Endothelial cell of umbilical vein (primary cell): ENCODE measurements around the gene SLC7A10. TPM values are rescaled to one million over a fixed set of nuclear protein-coding genes. Genes with fewer than 3 reads are reported as not detected.
"Not testable (repeated sequence)": the region's sequence is repeated elsewhere in the genome, so short reads cannot be mapped to it uniquely, and the experiment has no call there.

Experiments used
- BruUV-seq: library from RNA; stranded (reverse); fragments of 400-500 nt; replicated peaks from 2 replicates; lab custom pipeline; 2021; lab: Mats Ljungman, UMichigan
- CTCF ChIA-PET: fragments of 300-600, 350-600 bp; sonication (Branson Sonifier 250); formaldehyde crosslinking; loops from one replicate; lab custom pipeline; 2021; ENCODE audit warnings: antibody characterized with exemption, inconsistent platforms; lab: Charles Lee
- POLR2A ChIA-PET: fragments of 300-600, 350-600 bp; sonication (Branson Sonifier 250); formaldehyde crosslinking; loops from one replicate; lab custom pipeline; 2021; ENCODE audit warnings: antibody characterized with exemption, inconsistent platforms; lab: Charles Lee
- DNase-seq: peaks from one replicate; pipeline ENCODE4 v3.0.0-alpha.2; 2011; ENCODE audit warnings: low read depth, low spot score
- FAIRE-seq: peaks from 2 replicates; lab custom pipeline; 2011; peaks lifted over from hg19 to GRCh38; lab: Jason Lieb, UNC
- H2AFZ ChIP-seq: 2 replicates; pipeline ENCODE4 v1.6.0; 2012; ENCODE audit warnings: low read depth, low read length, control low read depth, inconsistent platforms
- H3K27ac ChIP-seq: 2 replicates; pipeline ENCODE4 v1.5.1; 2011; ENCODE audit warnings: low read depth, mild to moderate bottlenecking, control low read depth, low read length, moderate library complexity; ENCODE audit not compliant: insufficient read depth
- H3K27me3 ChIP-seq, 2 experiments: 2 replicates each; pipeline versions ENCODE4 v1.6.0 to v1.6.1; 2011; ENCODE audit warnings: low read length in 2 of 2, mixed read lengths in 1 of 2; ENCODE audit not compliant: control insufficient read depth in 2 of 2, insufficient read depth in 2 of 2
- H3K36me3 ChIP-seq, 2 experiments: 2 replicates in 1 of 2; 3 replicates in 1 of 2; pipeline ENCODE4 v1.5.1; 2011; ENCODE audit warnings: low read length in 2 of 2, mild to moderate bottlenecking in 1 of 2, moderate library complexity in 1 of 2; ENCODE audit not compliant: control insufficient read depth in 2 of 2, insufficient read depth in 2 of 2; ENCODE audit errors: extremely low read depth in 1 of 2
- H3K4me1 ChIP-seq: 3 replicates; pipeline ENCODE4 v1.5.1; 2011; ENCODE audit warnings: mild to moderate bottlenecking, low read length; ENCODE audit not compliant: control insufficient read depth, insufficient read depth; ENCODE audit errors: extremely low read depth
- H3K4me2 ChIP-seq: 2 replicates; pipeline ENCODE4 v1.6.1; 2011; ENCODE audit warnings: low read length, control low read depth, mixed read lengths; ENCODE audit not compliant: insufficient read depth
- H3K4me3 ChIP-seq, 3 experiments: fragments of 200-600 bp in 1 of 3; sonication (generic), shearing (Covaris generic) in 1 of 3; replicated peaks in 1 of 3; 2 replicates each; pipeline ENCODE4 v1.5.1; 2011 to 2016; ENCODE audit warnings: control low read depth in 3 of 3, low read length in 3 of 3, mild to moderate bottlenecking in 2 of 3, inconsistent platforms in 1 of 3, low read depth in 1 of 3, moderate library complexity in 1 of 3; ENCODE audit not compliant: insufficient read depth in 1 of 3
- H3K79me2 ChIP-seq: 2 replicates; pipeline ENCODE4 v1.6.0; 2012; ENCODE audit warnings: low read length, inconsistent platforms; ENCODE audit not compliant: control insufficient read depth, insufficient read depth
- H3K9ac ChIP-seq: replicated peaks from 2 replicates; pipeline ENCODE3; 2011; ENCODE audit warnings: low read length, control low read depth; ENCODE audit not compliant: insufficient read depth; ENCODE audit errors: extremely low read depth
- H3K9me1 ChIP-seq: replicated peaks from 3 replicates; pipeline ENCODE4 v1.6.0; 2011; ENCODE audit warnings: mild to moderate bottlenecking, low read length; ENCODE audit not compliant: control insufficient read depth, insufficient read depth; ENCODE audit errors: extremely low read depth
- H3K9me3 ChIP-seq: replicated peaks from 2 replicates; pipeline ENCODE4 v1.5.1; 2012; ENCODE audit warnings: low read length, inconsistent platforms; ENCODE audit not compliant: control insufficient read depth, insufficient read depth
- H4K20me1 ChIP-seq: replicated peaks from 2 replicates; pipeline ENCODE3; 2011; ENCODE audit warnings: mild to moderate bottlenecking, low read length; ENCODE audit not compliant: control insufficient read depth, insufficient read depth; ENCODE audit errors: extremely low read depth
- EZH2 ChIP-seq: IDR thresholded peaks from 2 replicates; pipeline ENCODE4 v1.6.1; 2012; ENCODE audit warnings: borderline replicate concordance, low read depth, mild to moderate bottlenecking, moderate library complexity, low read length, inconsistent platforms; ENCODE audit not compliant: severe bottlenecking
- FOS ChIP-seq: IDR thresholded peaks from 2 replicates; pipeline ENCODE4 v1.6.1; 2011; ENCODE audit warnings: mild to moderate bottlenecking, low read length, moderate library complexity, borderline replicate concordance; ENCODE audit not compliant: insufficient read depth
- GATA2 ChIP-seq: IDR thresholded peaks from 2 replicates; pipeline ENCODE4 v1.7.0; 2011; ENCODE audit warnings: low read depth, mild to moderate bottlenecking, moderate library complexity, mixed read lengths, low read length; ENCODE audit not compliant: insufficient read length, insufficient read depth
- JUN ChIP-seq: IDR thresholded peaks from 2 replicates; pipeline ENCODE4 v1.6.1; 2011; ENCODE audit warnings: borderline replicate concordance, low read depth; ENCODE audit not compliant: insufficient read length, insufficient read depth
- MAX ChIP-seq: IDR thresholded peaks from 2 replicates; pipeline ENCODE4 v1.6.1; 2011; ENCODE audit not compliant: insufficient read depth, insufficient read length
- MYC ChIP-seq: IDR thresholded peaks from one replicate; pipeline ENCODE4 v1.6.1; 2011; ENCODE audit warnings: mild to moderate bottlenecking, low read depth, low read length
- POLR2A ChIP-seq: IDR thresholded peaks from 2 replicates; pipeline ENCODE4 v1.6.1; 2012; ENCODE audit warnings: low read depth, mild to moderate bottlenecking, control low read depth, low read length
- dilution Hi-C: fragments of 300-500 bp; cut with MboI; formaldehyde crosslinking; loops from one replicate; pipeline ENCODE4 v1.15.0; 2019; ENCODE audit warnings: low sequenced_read_pairs; ENCODE audit not compliant: extremely low pct_ligation_motif_present
- intact Hi-C: fragments of 100-400 bp; cut with micrococcal nuclease; formaldehyde crosslinking; loops from one replicate; pipeline ENCODE4 v1.10.0; 2022
- polyA plus RNA-seq, 4 experiments: library from polyadenylated mRNA; depleted of rRNA in 3 of 4; stranded (reverse) in 3 of 4; unstranded in 1 of 4; fragments of >200 nt; gene quantifications; 2 replicates each; pipeline versions ENCODE4 v1.2.1 to v1.2.3, GENCODE V29; 2011 to 2012; ENCODE audit warnings: missing spikeins in 1 of 4
- total RNA-seq: library from RNA; stranded (reverse); gene quantifications from 2 replicates; pipeline ENCODE4 v1.2.3, GENCODE V29; 2021
- TF ChIP-seq, protein P1 (sequence below), 2 donors: IDR thresholded peaks; 1 replicate in 1 of 2; 2 replicates in 1 of 2; pipeline ENCODE4 v1.5.1; 2011; ENCODE audit warnings: low read length in 2 of 2, mild to moderate bottlenecking in 2 of 2, moderate library complexity in 2 of 2, control low read depth in 1 of 2, inconsistent platforms in 1 of 2, low read depth in 1 of 2; ENCODE audit not compliant: insufficient read depth in 1 of 2; ENCODE audit errors: extremely low read depth in 1 of 2

The SLC7A10 gene
- total and polyA plus RNA-seq, 2 donors (not counting 3 experiments of a cell fraction or from before 2014, with no cell fraction given), result not detected

DNA sequence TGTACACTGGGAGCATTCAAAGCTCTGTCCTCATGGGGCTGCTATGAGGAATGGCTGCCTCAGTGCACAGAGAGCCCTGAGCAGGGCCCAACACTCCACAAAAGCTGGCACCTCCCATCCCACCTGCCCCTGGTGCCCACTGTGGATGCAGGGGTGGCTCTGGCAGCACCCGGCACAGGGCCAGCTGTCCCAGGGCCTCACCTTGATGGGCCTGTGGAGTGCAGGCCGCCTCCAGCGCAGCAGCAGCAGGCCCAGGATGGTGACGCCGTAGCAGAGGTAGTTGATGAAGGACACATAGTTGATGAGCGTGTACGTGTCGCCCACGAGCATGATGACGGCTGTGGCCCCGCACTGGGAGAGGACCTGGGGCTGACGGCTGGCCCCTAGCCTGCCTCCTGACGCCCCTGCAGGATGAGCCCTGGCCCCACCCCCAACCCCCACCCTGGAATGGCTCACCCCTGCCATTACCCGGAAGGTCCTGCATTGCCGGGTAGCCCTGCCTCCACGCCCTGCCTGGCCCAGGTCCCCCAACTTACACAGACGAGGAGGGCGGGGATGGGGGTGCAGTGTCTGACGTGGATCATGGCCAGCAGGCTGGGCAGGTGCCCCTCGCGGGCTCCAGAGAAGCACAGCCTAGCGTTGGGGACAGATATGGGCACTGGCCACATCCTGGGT is 15.2 kb downstream of the SLC7A10 start:
- BruUV-seq, result no TSS peak
- Histone ChIP-seq H3K4me3 (no peak overlapping the region), H3K4me2 (no peak overlapping the region), H3K9ac (no peak overlapping the region), H3K9me3 (no peaks in the 10 kb centered on the region), H3K27ac (no peak overlapping the region), H3K36me3 (no peaks in the 10 kb centered on the region), H2AFZ (no peak overlapping the region), H3K27me3 (no peaks in the 10 kb centered on the region), H3K79me2 (no peaks in the 10 kb centered on the region), H3K9me1 (no peaks in the 10 kb centered on the region), H4K20me1 (no peaks in the 10 kb centered on the region), H3K4me1 (no peaks in the 10 kb centered on the region)
- no peak for TF ChIP-seq MAX
- no peak for TF ChIP-seq EZH2
- no peak for TF ChIP-seq FOS
- TF ChIP-seq GATA2, result no peak
- TF ChIP-seq, protein P1, sequence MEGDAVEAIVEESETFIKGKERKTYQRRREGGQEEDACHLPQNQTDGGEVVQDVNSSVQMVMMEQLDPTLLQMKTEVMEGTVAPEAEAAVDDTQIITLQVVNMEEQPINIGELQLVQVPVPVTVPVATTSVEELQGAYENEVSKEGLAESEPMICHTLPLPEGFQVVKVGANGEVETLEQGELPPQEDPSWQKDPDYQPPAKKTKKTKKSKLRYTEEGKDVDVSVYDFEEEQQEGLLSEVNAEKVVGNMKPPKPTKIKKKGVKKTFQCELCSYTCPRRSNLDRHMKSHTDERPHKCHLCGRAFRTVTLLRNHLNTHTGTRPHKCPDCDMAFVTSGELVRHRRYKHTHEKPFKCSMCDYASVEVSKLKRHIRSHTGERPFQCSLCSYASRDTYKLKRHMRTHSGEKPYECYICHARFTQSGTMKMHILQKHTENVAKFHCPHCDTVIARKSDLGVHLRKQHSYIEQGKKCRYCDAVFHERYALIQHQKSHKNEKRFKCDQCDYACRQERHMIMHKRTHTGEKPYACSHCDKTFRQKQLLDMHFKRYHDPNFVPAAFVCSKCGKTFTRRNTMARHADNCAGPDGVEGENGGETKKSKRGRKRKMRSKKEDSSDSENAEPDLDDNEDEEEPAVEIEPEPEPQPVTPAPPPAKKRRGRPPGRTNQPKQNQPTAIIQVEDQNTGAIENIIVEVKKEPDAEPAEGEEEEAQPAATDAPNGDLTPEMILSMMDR (IDR thresholded peaks at IDR 0.05; ENCODE audit: extremely low read depth in 1 of 2, insufficient read depth in 1 of 2, low read depth in 1 of 2, low read length in 2 of 2), result no peak
- TF ChIP-seq JUN, result no peak
- no peak for TF ChIP-seq MYC
- no peak for TF ChIP-seq POLR2A
- FAIRE-seq, result no peak
- POLR2A ChIA-PET, result no interaction called here
- no peak for DNase-seq
- CTCF ChIA-PET, result interaction anchor here (2.9 kb wide), 1 partner anchor 26 kb away, joined by 13 read pairs; no protein-coding TSS in a partner anchor
- dilution Hi-C loops, result no loop called here
- intact Hi-C loops, result no loop called here

GRCh38 chr19:33209850-33210230 is 15.8 kb downstream of the SLC7A10 start:
- H3K4me2 ChIP-seq, H3K9ac ChIP-seq, H3K27ac ChIP-seq, H3K4me1 ChIP-seq, H2AFZ ChIP-seq, BruUV-seq, H3K9me1 ChIP-seq, H4K20me1 ChIP-seq, H3K9me3 ChIP-seq, dilution Hi-C loops, H3K27me3 ChIP-seq, DNase-seq, FAIRE-seq, H3K36me3 ChIP-seq, H3K79me2 ChIP-seq, intact Hi-C loops, H3K4me3 ChIP-seq: not testable (repeated sequence)
- CTCF ChIA-PET, result interaction anchor here (0.6 to 2.9 kb wide), 4 partner anchors 9 to 959 kb away, joined by 3 to 13 read pairs (median 4); no protein-coding TSS in a partner anchor
- POLR2A ChIA-PET, result interaction anchor here (0.7 kb wide), 1 partner anchor 355 kb away, joined by 4 read pairs; no protein-coding TSS in a partner anchor
